ENCODE data around the gene ATP6V1B1.

The ATP6V1B1 gene

GRCh38 chr2:70939001-70939838 lies 3.5 kb downstream of the ATP6V1B1 start:
- H3K4me3 ChIP-seq (ENCODE audit: low read depth, low read length): no peak overlapping the region
- DNase-seq (ENCODE audit: low read depth): no peak
- in situ Hi-C loops (cut with HindIII; ENCODE audit: low sequenced_read_pairs): no loop called here
- TF ChIP-seq, protein P1, sequence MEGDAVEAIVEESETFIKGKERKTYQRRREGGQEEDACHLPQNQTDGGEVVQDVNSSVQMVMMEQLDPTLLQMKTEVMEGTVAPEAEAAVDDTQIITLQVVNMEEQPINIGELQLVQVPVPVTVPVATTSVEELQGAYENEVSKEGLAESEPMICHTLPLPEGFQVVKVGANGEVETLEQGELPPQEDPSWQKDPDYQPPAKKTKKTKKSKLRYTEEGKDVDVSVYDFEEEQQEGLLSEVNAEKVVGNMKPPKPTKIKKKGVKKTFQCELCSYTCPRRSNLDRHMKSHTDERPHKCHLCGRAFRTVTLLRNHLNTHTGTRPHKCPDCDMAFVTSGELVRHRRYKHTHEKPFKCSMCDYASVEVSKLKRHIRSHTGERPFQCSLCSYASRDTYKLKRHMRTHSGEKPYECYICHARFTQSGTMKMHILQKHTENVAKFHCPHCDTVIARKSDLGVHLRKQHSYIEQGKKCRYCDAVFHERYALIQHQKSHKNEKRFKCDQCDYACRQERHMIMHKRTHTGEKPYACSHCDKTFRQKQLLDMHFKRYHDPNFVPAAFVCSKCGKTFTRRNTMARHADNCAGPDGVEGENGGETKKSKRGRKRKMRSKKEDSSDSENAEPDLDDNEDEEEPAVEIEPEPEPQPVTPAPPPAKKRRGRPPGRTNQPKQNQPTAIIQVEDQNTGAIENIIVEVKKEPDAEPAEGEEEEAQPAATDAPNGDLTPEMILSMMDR (IDR thresholded peaks at IDR 0.05; ENCODE audit: low read depth, low read length, missing control alignments): no peak

GRCh38 chr2:70939839-70940580 lies 4.3 kb downstream of the ATP6V1B1 start:
- TF ChIP-seq, protein P1 (IDR thresholded peaks at IDR 0.05; ENCODE audit: low read depth, low read length, missing control alignments): no peak
- in situ Hi-C loops (cut with HindIII; ENCODE audit: low sequenced_read_pairs): no loop called here
- no peak for DNase-seq (ENCODE audit: low read depth)
- H3K4me3 ChIP-seq (ENCODE audit: low read depth, low read length): no peak overlapping the region

GRCh38 chr2:70941186-70941585 lies 5.5 kb downstream of the ATP6V1B1 start:
- TF ChIP-seq, protein P1 (IDR thresholded peaks at IDR 0.05; ENCODE audit: low read depth, low read length, missing control alignments): no peak
- in situ Hi-C loops (cut with HindIII; ENCODE audit: low sequenced_read_pairs): no loop called here
- no peak for DNase-seq (ENCODE audit: low read depth)
- H3K4me3 ChIP-seq (ENCODE audit: low read depth, low read length): no peak overlapping the region

GRCh38 chr2:70941701-70942100 lies 6.0 kb downstream of the ATP6V1B1 start:
- TF ChIP-seq, protein P1 (IDR thresholded peaks at IDR 0.05; ENCODE audit: low read depth, low read length, missing control alignments): no peak
- H3K4me3 ChIP-seq (ENCODE audit: low read depth, low read length): no peak overlapping the region
- in situ Hi-C loops (cut with HindIII; ENCODE audit: low sequenced_read_pairs): no loop called here
- DNase-seq (ENCODE audit: low read depth): no peak

- DNase-seq (ENCODE audit: low read depth): no peak
- in situ Hi-C loops (cut with HindIII; ENCODE audit: low sequenced_read_pairs): no loop called here
- TF ChIP-seq, protein P1 (IDR thresholded peaks at IDR 0.05; ENCODE audit: low read depth, low read length, missing control alignments): no peak
- H3K4me3 ChIP-seq (ENCODE audit: low read depth, low read length): no peak overlapping the region
Observed at GRCh38 chr2:70942396-70943204, 6.9 kb downstream of the ATP6V1B1 start.

DNA sequence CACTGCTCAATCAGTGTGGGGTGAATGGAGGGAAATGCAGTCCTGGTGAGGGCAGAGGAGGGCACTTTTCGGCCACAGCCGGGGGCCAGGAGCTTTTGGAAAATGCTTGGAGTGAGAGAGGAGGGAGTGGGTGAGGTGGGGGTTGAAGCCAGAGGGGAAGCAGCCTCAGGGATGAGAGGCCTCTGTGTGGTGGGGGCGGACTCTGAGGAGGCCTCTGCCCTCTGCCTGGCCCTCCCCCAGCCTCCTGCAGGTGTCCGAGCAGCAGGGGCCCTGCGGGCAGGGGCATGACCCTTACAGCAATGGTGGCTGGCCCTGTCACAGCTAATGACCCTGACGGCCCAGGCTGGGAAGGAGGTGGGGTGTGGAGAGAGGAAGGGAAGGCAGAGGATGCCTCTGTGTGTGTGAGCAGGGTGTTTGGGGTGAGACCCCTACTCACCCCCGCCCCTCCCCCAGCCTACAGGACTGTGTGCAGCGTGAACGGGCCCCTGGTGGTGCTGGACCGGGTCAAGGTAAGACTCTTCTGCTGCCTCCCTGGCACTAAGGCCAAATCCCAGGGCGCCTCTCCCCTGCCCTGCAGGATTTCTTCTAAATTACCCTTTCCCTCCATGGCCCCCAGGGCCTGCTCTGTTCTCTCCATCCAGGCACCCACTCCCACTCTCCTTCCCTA lies 7.6 kb downstream of the ATP6V1B1 start:
- in situ Hi-C loops (cut with HindIII; ENCODE audit: low sequenced_read_pairs): no loop called here
- no peak overlapping the region for H3K4me3 ChIP-seq (ENCODE audit: low read depth, low read length)
- TF ChIP-seq, protein P1 (IDR thresholded peaks at IDR 0.05; ENCODE audit: low read depth, low read length, missing control alignments): no peak
- no peak for DNase-seq (ENCODE audit: low read depth)
